Smooth muscle cell (in vitro differentiated cells): Measurements from ENCODE around the gene KIF6. TPM values are rescaled to one million over a fixed set of nuclear protein-coding genes. Genes with fewer than 3 reads are reported as not detected.
A peak's percentile ranks its signal among the peaks of the same experiment; 100 is the strongest.

ENCODE experiments used
- DNase-seq: peaks from one replicate; lab custom pipeline; 2025; ENCODE audit not compliant: unreplicated experiment; lab: John Stamatoyannopoulos, UW
- H2AFZ ChIP-seq: fragments of 200-600 bp; sonication (generic); 2 replicates; pipeline ENCODE4 v1.6.0; 2016; ENCODE audit warnings: antibody characterized with exemption, low read depth, mild to moderate bottlenecking
- H3F3A ChIP-seq: fragments of 200-600 bp; sonication (generic); 2 replicates; pipeline ENCODE4 v1.6.0; 2017; ENCODE audit warnings: antibody characterized with exemption, low read depth
- H3K27ac ChIP-seq: fragments of 200-600 bp; sonication (generic); 2 replicates; pipeline ENCODE4 v1.5.1; 2016; ENCODE audit warnings: low read depth, mild to moderate bottlenecking
- H3K27me3 ChIP-seq: fragments of 200-600 bp; sonication (generic); 2 replicates; pipeline ENCODE4 v1.6.1; 2016; ENCODE audit warnings: low read depth, mild to moderate bottlenecking
- H3K36me3 ChIP-seq: fragments of 200-600 bp; sonication (generic); 2 replicates; pipeline ENCODE4 v1.5.1; 2016; ENCODE audit warnings: low read depth
- H3K4me1 ChIP-seq: fragments of 200-600 bp; sonication (generic); 2 replicates; pipeline ENCODE4 v1.5.1; 2016; ENCODE audit warnings: low read depth
- H3K4me2 ChIP-seq: fragments of 200-600 bp; sonication (generic); 2 replicates; pipeline ENCODE4 v1.6.0; 2016; ENCODE audit warnings: mild to moderate bottlenecking
- H3K4me3 ChIP-seq: fragments of 200-600 bp; sonication (generic); 2 replicates; pipeline ENCODE4 v1.5.1; 2016; ENCODE audit warnings: mild to moderate bottlenecking
- H3K79me2 ChIP-seq: fragments of 200-600 bp; sonication (generic); 2 replicates; pipeline ENCODE4 v1.6.0; 2016; ENCODE audit warnings: low read depth, mild to moderate bottlenecking
- H3K9ac ChIP-seq: fragments of 200-600 bp; sonication (generic); 2 replicates; pipeline ENCODE4 v1.6.0; 2016; ENCODE audit warnings: low read depth
- H3K9me3 ChIP-seq: fragments of 200-600 bp; sonication (generic); replicated peaks from 2 replicates; pipeline ENCODE4 v1.5.1; 2016; ENCODE audit warnings: low read depth
- H4K20me1 ChIP-seq: fragments of 200-600 bp; sonication (generic); 2 replicates; pipeline ENCODE4 v1.6.0; 2016; ENCODE audit warnings: low read depth
- WGBS: methylation state at CpG from one replicate; pipeline ENCODE4 v1.1.7; 2016; ENCODE audit warnings: low lambda C conversion rate; 5-methylcytosine and 5-hydroxymethylcytosine counted together
- polyA plus RNA-seq: library from polyadenylated mRNA; unstranded; fragments of >200 nt; fragmentation: Nextera tagmentation; extraction: Ambion mirVana; gene quantifications from 2 replicates; pipeline ENCODE4 v1.2.1, GENCODE V29; 2016
- total RNA-seq: library from RNA; depleted of rRNA; stranded (reverse); fragments of >200 nt; gene quantifications from 2 replicates; pipeline ENCODE4 v1.2.3, GENCODE V29; 2014
- TF ChIP-seq, protein P1 (sequence below): fragments of 200-600 bp; sonication (generic); IDR thresholded peaks from 2 replicates; pipeline ENCODE4 v1.5.1; 2017; ENCODE audit warnings: borderline replicate concordance, mild to moderate bottlenecking, antibody characterized with exemption; ENCODE audit not compliant: insufficient read depth, poor library complexity, severe bottlenecking

Gene KIF6
- total and polyA plus RNA-seq, 2 experiments from 2014 or later: 1.1 to 1.5 TPM

DNA sequence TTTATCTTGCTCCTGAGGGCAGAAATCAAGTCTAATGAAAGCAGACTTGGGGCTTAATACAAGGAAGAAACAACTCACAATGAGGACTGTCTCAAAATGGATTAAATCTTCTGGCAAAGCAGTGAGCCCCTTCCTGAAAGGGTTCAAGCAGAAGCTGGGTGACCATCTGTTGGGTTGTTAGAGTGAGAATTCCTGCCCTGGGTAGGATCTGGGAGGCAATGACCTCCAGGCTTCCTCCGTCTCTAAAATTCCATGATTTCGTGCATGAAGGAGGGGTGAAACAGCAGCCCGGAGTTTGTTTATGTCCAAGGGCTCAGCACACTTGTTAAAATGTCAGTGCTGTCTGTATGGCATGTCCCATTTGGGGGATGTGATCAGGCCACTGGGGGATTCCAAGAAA lies 338.7 kb downstream of the KIF6 start:
- Histone ChIP-seq H3K4me2 (no peak overlapping the region), H3K4me1 (no peaks in the 10 kb centered on the region), H2AFZ (peak overlapping the region; percentile 14), H3K27ac (no peak overlapping the region), H3K79me2 (no peaks in the 10 kb centered on the region), H3K9ac (no peak overlapping the region), H3K27me3 (no peaks in the 10 kb centered on the region), H3K36me3 (no peaks in the 10 kb centered on the region), H3K4me3 (no peak overlapping the region), H3F3A (no peaks in the 10 kb centered on the region), H3K9me3 (no peaks in the 10 kb centered on the region), H4K20me1 (no peaks in the 10 kb centered on the region)
- 19% methylated on average over 3 of the region's 3 CpGs for whole genome bisulfite sequencing
- no peak for DNase-seq
- TF ChIP-seq, protein P1, sequence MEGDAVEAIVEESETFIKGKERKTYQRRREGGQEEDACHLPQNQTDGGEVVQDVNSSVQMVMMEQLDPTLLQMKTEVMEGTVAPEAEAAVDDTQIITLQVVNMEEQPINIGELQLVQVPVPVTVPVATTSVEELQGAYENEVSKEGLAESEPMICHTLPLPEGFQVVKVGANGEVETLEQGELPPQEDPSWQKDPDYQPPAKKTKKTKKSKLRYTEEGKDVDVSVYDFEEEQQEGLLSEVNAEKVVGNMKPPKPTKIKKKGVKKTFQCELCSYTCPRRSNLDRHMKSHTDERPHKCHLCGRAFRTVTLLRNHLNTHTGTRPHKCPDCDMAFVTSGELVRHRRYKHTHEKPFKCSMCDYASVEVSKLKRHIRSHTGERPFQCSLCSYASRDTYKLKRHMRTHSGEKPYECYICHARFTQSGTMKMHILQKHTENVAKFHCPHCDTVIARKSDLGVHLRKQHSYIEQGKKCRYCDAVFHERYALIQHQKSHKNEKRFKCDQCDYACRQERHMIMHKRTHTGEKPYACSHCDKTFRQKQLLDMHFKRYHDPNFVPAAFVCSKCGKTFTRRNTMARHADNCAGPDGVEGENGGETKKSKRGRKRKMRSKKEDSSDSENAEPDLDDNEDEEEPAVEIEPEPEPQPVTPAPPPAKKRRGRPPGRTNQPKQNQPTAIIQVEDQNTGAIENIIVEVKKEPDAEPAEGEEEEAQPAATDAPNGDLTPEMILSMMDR: no peak

DNA sequence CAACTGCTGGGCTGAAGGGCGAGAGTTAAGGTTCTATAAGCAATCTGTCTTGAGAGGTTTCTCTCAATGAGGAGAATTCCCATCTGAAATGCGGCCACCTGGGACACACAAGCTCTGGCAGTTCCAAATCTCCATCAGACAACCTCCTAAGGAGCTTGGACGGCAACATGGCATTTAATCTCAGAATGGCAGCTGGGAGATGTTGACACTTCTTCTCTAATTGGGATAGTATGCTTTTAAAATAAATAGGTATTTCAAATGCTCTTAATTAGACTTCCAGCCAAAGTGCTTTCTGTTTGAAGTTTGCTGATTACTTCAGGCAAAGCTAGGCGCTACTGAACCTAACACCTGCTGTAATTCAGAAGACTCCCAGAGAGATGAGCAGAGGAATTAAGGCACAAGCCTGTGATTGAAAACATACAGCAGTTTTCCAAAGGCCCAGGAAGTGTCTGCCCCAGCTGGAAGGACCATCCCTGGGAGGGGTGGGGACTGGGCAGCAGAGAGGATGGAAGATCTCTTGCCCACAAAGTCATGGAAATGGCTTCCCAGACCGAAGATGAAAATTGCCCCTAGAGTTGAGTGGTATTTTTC lies 343.6 kb downstream of the KIF6 start:
- Histone ChIP-seq H3K9ac (no peak overlapping the region), H3K9me3 (no peaks in the 10 kb centered on the region), H4K20me1 (no peaks in the 10 kb centered on the region), H3K4me2 (no peak overlapping the region), H3F3A (no peaks in the 10 kb centered on the region), H3K27me3 (no peaks in the 10 kb centered on the region), H3K36me3 (no peaks in the 10 kb centered on the region), H3K79me2 (no peaks in the 10 kb centered on the region), H3K4me1 (peaks cover 3% of the 10 kb centered on the region), H3K4me3 (no peak overlapping the region), H3K27ac (no peak overlapping the region), H2AFZ (no peak overlapping the region)
- TF ChIP-seq, protein P1: no peak
- WGBS: 89% methylated on average over 5 of the region's 5 CpGs
- no peak for DNase-seq

DNA sequence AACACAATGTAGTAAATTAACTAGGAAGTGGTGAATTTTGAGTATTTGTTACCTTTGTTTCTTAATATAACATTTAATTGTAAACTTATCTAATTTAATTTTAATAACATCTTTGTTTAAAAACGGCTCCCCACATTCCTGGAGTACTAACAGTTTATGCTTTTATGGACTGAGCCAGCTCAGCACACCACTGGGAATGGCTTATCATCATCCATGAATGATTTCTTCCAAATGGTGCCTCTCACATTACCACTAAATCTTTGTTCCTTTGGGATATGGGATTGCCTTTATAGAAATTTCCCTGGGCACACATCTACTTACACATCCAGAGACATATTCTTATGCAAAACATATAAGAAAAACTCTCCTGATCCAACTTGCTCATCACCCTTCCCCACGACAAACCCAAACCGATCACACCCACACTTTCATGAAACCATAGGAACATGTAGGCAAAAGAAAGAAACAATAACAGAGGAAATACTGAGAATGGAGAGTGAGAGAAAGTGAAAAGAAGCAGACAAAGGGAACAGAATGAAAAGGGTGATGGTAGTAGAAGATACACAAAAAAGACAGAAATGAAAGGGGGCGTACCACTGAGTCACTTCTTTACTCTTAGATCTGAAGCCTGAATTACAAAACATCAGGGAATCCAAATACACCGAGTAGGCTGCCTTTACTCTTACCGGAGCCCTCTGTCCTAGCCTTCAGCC lies 344.2 kb downstream of the KIF6 start:
- H3K4me2 ChIP-seq: no peak overlapping the region
- 90% methylated on average over 6 of the region's 6 CpGs for WGBS
- H3K79me2 ChIP-seq: no peaks in the 10 kb centered on the region
- H3K9ac ChIP-seq: no peak overlapping the region
- H3K27ac ChIP-seq: no peak overlapping the region
- TF ChIP-seq, protein P1: no peak
- no peaks in the 10 kb centered on the region for H3K9me3 ChIP-seq
- no peaks in the 10 kb centered on the region for H4K20me1 ChIP-seq
- H2AFZ ChIP-seq: no peak overlapping the region
- no peaks in the 10 kb centered on the region for H3F3A ChIP-seq
- no peaks in the 10 kb centered on the region for H3K27me3 ChIP-seq
- no peak overlapping the region for H3K4me3 ChIP-seq
- H3K36me3 ChIP-seq: no peaks in the 10 kb centered on the region
- peaks cover 3% of the 10 kb centered on the region for H3K4me1 ChIP-seq
- DNase-seq: no peak
